Spinal cord (tissue), 10 donors: ENCODE data around the gene MYLK3. TPM values are rescaled to one million over a fixed set of nuclear protein-coding genes. Genes with fewer than 3 reads are reported as not detected.

Source experiments
- DNase-seq, 6 donors: peaks; one replicate each; pipeline versions ENCODE4 v3.0.0 to v3.0.0-alpha.2; 2013 to 2015; ENCODE audit warnings: low spot score in 6 of 6, low read depth in 4 of 6
- H3K27ac ChIP-seq: one replicate; pipeline ENCODE4 v1.5.1; 2013; ENCODE audit warnings: low read depth, low read length, control low read depth
- H3K27me3 ChIP-seq: one replicate; pipeline ENCODE4 v1.6.1; 2013; ENCODE audit warnings: low read length; ENCODE audit not compliant: control insufficient read depth, insufficient read depth
- H3K36me3 ChIP-seq: one replicate; pipeline ENCODE4 v1.6.1; 2013; ENCODE audit warnings: low read length; ENCODE audit not compliant: control insufficient read depth, insufficient read depth
- H3K4me1 ChIP-seq: one replicate; pipeline ENCODE4 v1.6.1; 2013; ENCODE audit warnings: low read length; ENCODE audit not compliant: control insufficient read depth, insufficient read depth
- H3K4me3 ChIP-seq: one replicate; pipeline ENCODE4 v1.5.1; 2013; ENCODE audit warnings: low read depth, low read length, control low read depth
- H3K9me3 ChIP-seq: one replicate; pipeline ENCODE4 v1.6.1; 2013; ENCODE audit warnings: low read length; ENCODE audit not compliant: control insufficient read depth, insufficient read depth
- WGBS: methylation state at CpG from one replicate; pipeline ENCODE4 v1.1.5; 2013; ENCODE audit warnings: missing lambda C conversion rate; ENCODE audit not compliant: insufficient coverage; 5-methylcytosine and 5-hydroxymethylcytosine counted together
- polyA plus RNA-seq, 2 donors: library from polyadenylated mRNA; unstranded; fragments of 120-200 nt; gene quantifications; one replicate each; pipeline ENCODE4 v1.2.1, GENCODE V29; 2013; ENCODE audit not compliant: insufficient read length in 2 of 2
- total RNA-seq, 2 donors: library from RNA; depleted of rRNA in 1 of 2; stranded (reverse); fragments of 120-200 nt in 1 of 2; fragments of >200 nt in 1 of 2; gene quantifications; one replicate each; pipeline versions ENCODE4 v1.2.3 to v1.2.4, GENCODE V29; 2013 to 2014
- donor health status: healthy.

The MYLK3 gene
- total and polyA plus RNA-seq, 4 donors = 4.0 to 7.3 (median 6.5) TPM

- Histone ChIP-seq H3K4me3 (no peak overlapping the region), H3K4me1 (peaks cover 2% of the 10 kb centered on the region), H3K27ac (no peak overlapping the region), H3K9me3 (no peaks in the 10 kb centered on the region), H3K36me3 (no peaks in the 10 kb centered on the region), H3K27me3 (no peaks in the 10 kb centered on the region)
- DNase-seq = no peak
- WGBS = 72% methylated on average over 5 of the region's 6 CpGs
Measured at GRCh38 chr16:46715769-46716305, 32.3 kb downstream of the MYLK3 start.

- H3K27me3 ChIP-seq = no peaks in the 10 kb centered on the region
- no peak for DNase-seq
- H3K27ac ChIP-seq = no peak overlapping the region
- no peaks in the 10 kb centered on the region for H3K9me3 ChIP-seq
- no peak overlapping the region for H3K4me3 ChIP-seq
- H3K4me1 ChIP-seq = no peaks in the 10 kb centered on the region
- H3K36me3 ChIP-seq = no peaks in the 10 kb centered on the region
- WGBS = 100% methylated on average over 2 of the region's 7 CpGs
Measured at GRCh38 chr16:46714797-46715591, 33.1 kb downstream of the MYLK3 start.

GRCh38 chr16:46713634-46714033, 34.5 kb downstream of the MYLK3 start:
- Histone ChIP-seq H3K4me1 (no peaks in the 10 kb centered on the region), H3K27me3 (no peaks in the 10 kb centered on the region), H3K36me3 (no peaks in the 10 kb centered on the region), H3K4me3 (no peak overlapping the region), H3K9me3 (no peaks in the 10 kb centered on the region), H3K27ac (no peak overlapping the region)
- 73% methylated on average over 2 of the region's 3 CpGs for WGBS
- DNase-seq = no peak

GRCh38 chr16:46712911-46713310, 35.2 kb downstream of the MYLK3 start:
- no peak overlapping the region for H3K4me3 ChIP-seq
- 100% methylated on average over 1 of the region's 3 CpGs for WGBS
- no peaks in the 10 kb centered on the region for H3K9me3 ChIP-seq
- H3K27me3 ChIP-seq = no peaks in the 10 kb centered on the region
- H3K36me3 ChIP-seq = no peaks in the 10 kb centered on the region
- no peak for DNase-seq
- no peak overlapping the region for H3K27ac ChIP-seq
- no peaks in the 10 kb centered on the region for H3K4me1 ChIP-seq

- Histone ChIP-seq H3K9me3 (no peaks in the 10 kb centered on the region), H3K27me3 (no peaks in the 10 kb centered on the region), H3K36me3 (no peaks in the 10 kb centered on the region), H3K4me3 (no peak overlapping the region), H3K4me1 (no peaks in the 10 kb centered on the region), H3K27ac (no peak overlapping the region)
- 74% methylated on average over 9 of the region's 10 CpGs for WGBS
- DNase-seq = no peak
Measured at GRCh38 chr16:46711106-46712058, 36.8 kb downstream of the MYLK3 start.

GRCh38 chr16:46709469-46710005, 38.6 kb downstream of the MYLK3 start:
- peak in 1 of 6 donors; percentile 40 for DNase-seq
- no peaks in the 10 kb centered on the region for H3K4me1 ChIP-seq
- WGBS = 14% methylated on average over 1 of the region's 3 CpGs
- no peaks in the 10 kb centered on the region for H3K9me3 ChIP-seq
- no peak overlapping the region for H3K4me3 ChIP-seq
- H3K36me3 ChIP-seq = no peaks in the 10 kb centered on the region
- no peak overlapping the region for H3K27ac ChIP-seq
- H3K27me3 ChIP-seq = no peaks in the 10 kb centered on the region

GRCh38 chr16:46706642-46707041, 41.5 kb downstream of the MYLK3 start:
- no CpG with 5 or more reads among the region's 1 CpG for WGBS
- Histone ChIP-seq H3K36me3 (no peaks in the 10 kb centered on the region), H3K4me1 (no peaks in the 10 kb centered on the region), H3K27ac (no peak overlapping the region), H3K27me3 (no peaks in the 10 kb centered on the region), H3K4me3 (no peak overlapping the region), H3K9me3 (no peaks in the 10 kb centered on the region)
- DNase-seq = no peak

- Histone ChIP-seq H3K27ac (no peak overlapping the region), H3K36me3 (no peaks in the 10 kb centered on the region), H3K27me3 (no peaks in the 10 kb centered on the region), H3K4me1 (no peaks in the 10 kb centered on the region), H3K9me3 (no peaks in the 10 kb centered on the region), H3K4me3 (no peak overlapping the region)
- whole genome bisulfite sequencing = no CpG with 5 or more reads among the region's 2 CpGs
- no peak for DNase-seq
Measured at GRCh38 chr16:46702030-46702429, 46.1 kb downstream of the MYLK3 start.

- H3K9me3 ChIP-seq = no peaks in the 10 kb centered on the region
- H3K4me1 ChIP-seq = no peaks in the 10 kb centered on the region
- WGBS = no CpG with 5 or more reads among the region's 4 CpGs
- no peaks in the 10 kb centered on the region for H3K27me3 ChIP-seq
- H3K27ac ChIP-seq = no peak overlapping the region
- no peak for DNase-seq
- no peak overlapping the region for H3K4me3 ChIP-seq
- H3K36me3 ChIP-seq = peaks cover under 1% of the 10 kb centered on the region
Measured at GRCh38 chr16:46701615-46702014, 46.5 kb downstream of the MYLK3 start.
